IPS-NIHi11 (cell line): ENCODE data around the gene RABL3.
A peak's percentile ranks its signal among the peaks of the same experiment; 100 is the strongest.
"Not testable (repeated sequence)": the region's sequence is repeated elsewhere in the genome, so short reads cannot be mapped to it uniquely, and the experiment has no call there.

Experiments used
- DNase-seq: peaks from one replicate; pipeline ENCODE4 v3.0.0; 2012; ENCODE audit warnings: mixed read lengths, low spot score

Gene RABL3, protein sequence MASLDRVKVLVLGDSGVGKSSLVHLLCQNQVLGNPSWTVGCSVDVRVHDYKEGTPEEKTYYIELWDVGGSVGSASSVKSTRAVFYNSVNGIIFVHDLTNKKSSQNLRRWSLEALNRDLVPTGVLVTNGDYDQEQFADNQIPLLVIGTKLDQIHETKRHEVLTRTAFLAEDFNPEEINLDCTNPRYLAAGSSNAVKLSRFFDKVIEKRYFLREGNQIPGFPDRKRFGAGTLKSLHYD

DNA sequence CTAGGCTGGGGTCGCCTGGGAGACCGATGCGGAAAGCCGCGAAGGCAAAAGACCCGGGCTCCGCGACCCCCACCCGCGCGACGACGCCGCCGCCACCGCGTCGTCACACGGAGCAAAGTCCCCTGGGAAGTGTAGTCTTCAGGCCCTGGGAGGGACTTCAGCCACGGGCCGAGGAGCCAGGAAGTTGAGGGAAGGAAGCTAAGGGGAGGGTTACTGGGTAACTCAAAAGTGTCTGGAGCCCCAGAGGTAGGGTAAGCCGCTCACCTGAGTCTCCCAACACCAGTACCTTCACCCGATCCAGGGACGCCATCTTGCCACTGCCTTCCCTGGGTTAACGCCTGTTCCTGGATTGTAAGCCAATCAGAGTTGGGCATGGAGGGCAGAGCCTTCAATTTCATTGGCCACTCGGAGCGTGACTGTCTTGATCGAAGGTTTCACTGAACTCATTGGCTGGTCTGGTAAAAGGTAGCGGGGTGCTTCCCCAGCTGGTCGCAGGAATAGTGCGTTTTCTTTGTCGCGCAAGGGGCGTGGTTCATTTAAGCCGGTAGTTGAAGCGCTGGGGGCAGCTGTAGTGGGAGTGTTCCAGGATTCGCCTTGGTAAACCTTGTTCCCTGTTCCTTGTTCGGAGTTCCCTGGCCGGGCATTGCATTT, at the start of gene RABL3, which contains the start of gene GTF2E1:
Gene RABL3 (minus strand): TSS at position 319 of the 651 bp plus-strand sequence. CDS start 9 bp downstream, at position 310.
Gene GTF2E1 (plus strand): TSS at position 547 of the 651 bp plus-strand sequence. CDS start 7,809 bp downstream, outside the sequence.
- DNase-seq, result peak; percentile 98

DNA sequence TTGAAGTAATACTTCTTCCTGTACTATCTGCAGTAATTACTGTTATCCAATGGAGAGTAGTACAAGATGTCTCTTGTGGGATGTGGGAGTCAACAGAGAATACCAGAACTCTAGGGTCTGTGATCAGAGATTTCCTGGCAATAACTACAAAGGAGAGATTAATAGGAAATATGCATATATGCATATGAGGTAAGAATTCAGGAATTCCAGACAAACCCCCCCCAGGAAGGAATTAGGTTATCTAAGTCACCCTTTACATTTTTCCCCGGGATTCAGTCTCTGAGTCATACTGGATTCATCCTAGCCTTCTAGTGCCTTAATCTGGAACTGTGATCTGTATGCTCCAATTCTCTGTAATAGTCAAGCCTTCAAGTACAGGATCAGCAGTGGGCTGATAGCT, 49.6 kb upstream of the RABL3 start:
- DNase-seq, result no peak

DNA sequence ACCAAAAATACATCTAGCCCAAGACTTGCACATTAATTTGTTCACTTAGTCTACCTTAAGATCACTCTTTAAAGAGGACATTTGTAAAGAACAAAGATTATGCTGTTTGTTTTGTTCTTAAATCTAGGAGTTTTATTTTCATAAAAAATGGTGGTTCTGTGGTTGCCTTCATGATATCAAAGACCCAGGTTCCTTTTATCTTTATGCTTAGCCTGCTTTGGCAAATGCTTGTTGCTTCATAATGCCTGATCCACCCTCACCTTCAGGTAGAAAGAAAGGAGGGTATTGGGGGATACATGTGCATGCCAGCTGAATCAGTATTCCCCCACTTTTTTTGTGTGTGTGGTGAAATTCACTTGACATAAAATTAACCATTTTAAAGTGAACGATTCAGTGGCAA, 48.7 kb upstream of the RABL3 start:
- DNase-seq, result no peak

DNA sequence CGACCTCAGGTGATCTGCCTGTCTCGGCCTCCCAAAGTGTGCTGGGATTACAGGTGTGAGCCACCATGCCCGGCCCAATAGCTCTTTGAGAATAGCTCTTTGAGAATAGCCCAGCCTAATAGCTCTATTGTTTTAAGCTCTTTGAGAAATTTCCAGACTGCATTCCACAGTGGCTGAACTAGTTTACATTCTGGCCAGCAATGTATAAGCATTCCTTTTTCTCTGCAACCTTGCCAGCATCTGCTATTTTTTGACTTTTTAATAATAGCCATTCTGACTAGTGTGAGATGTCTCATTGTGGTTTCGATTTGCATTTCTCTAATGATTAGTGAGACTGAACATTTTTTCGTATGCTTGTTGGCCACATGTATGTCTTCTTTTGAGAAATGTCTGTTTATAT, 43.5 kb upstream of the RABL3 start:
- DNase-seq, result not testable (repeated sequence)

DNA sequence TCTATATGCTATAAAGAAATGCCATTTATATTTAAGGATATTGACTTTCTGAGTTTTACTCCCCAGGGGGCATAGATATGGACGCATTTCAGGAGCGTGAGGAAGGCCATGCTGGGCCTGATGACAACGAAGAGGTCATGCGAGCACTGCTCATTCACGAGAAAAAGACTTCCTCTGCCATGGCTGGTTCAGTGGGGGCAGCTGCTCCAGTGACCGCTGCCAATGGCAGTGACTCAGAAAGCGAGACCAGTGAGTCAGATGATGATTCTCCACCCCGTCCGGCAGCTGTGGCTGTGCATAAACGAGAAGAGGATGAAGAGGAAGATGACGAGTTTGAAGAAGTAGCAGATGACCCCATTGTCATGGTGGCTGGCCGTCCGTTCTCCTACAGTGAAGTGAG, 38.7 kb upstream of the RABL3 start:
- no peak for DNase-seq

DNA sequence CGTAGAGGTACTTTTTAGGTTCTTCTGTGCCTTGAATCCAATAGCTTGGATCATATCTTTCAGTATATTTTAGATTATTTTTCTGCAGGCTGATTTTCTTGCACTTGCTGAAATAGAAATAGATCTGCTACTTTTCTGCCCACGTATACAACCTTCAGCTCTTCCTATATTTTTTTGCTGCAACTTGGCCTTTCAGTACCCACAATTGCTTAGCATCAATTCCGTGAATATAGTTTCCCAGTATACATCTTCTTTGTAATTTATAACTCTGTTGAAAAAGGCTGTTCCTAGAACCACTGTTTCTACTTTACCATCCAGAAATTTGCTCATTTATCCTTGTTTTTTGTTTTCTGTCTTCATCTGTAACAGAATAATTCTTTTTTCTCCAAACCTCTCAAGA, 36.5 kb upstream of the RABL3 start:
- no peak for DNase-seq

DNA sequence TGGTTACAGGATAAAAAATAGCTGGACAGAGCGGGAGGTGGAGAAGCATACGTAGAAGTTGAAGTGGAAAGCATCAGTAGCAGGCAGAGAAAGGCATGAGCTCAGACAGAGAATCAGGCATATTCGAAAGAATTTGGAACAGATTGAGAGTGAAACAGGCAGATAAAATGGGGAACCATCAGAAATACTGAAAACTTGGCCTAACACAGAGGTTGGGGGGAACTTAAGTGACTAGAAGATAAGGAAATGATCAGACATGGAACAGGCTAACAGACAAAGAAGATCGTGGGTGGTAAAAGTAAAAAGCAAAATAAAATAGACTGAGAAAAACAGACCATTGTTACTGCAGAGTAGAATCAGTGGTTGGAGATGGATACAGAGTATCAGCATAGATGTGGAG, 33.1 kb upstream of the RABL3 start:
- DNase-seq, result no peak

DNA sequence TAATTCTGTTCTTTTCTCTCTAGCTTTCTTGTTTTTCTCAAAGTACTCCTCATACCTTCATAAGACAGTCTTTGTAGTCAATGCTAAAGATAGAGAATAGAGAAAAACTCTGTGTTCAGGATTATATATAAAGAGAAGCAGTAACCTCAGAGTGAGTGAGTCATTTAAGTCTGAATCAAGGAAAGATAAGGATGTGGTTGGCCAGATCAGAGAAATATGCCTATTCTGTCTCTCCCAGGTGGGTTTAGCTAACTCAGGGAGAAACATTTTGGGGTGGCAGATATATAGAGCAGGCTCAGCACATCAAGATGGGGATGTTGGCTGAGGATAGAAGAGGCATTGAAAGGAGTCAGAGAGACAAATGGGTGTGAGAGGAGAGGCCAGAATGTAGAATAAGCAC, 31.6 kb upstream of the RABL3 start:
- no peak for DNase-seq

DNA sequence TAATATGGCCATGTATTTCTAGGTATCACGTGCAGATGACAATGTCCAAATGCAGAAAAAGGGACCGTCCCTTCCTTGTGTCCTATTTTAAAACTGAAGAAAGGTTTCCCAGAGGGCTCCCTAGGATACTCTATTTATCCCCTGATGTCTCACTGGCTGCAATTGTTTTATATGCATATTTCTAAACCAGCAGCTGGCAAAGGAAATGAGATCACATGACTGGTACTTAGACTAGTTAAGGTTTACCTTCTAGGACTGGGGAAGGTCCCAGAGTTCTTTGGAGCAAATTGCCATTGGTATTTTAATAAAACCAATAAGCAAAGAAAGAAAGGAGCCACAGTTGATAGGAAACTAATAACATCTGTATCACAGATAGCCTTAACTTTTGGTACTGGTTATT, 29.8 kb upstream of the RABL3 start:
- DNase-seq, result no peak

DNA sequence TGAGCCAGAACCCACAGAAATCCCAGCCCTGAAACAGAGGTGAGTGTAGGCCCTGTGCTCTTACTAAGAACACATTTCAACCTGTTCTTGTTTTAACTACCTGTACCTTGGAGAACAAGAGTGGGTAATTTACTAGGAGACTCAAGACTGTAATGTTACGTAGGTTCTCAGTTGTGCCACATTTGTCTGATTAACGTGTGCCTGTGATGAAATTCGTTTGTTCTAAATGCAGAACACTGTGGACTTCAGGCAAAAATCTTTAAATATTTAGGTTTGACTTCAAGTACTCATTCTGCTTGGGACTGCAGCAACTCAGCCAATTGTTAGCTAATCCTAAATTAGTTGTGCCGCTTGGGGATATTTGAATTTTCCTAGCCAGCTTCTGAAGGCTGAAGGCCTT, 28.6 kb upstream of the RABL3 start:
- DNase-seq, result no peak

DNA sequence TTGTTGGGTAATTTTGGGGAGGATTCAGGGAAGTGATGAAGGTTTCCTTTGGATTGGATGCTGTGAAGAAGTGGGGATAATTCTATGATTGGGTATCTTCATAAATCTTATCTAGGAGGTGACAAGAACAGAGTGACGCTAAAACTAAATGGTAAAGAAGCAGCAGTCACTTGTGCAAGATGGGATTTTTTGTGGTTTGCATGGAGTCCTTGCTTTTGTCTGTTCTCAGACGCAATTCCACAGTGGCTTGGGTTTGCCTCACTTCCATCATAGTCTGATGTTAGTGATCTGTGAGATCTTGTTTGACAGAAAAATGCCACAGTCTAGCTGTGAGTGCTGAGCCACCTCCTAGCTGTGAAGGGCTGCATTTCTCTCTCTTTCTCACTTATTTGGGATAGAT, 27.1 kb upstream of the RABL3 start:
- no peak for DNase-seq

DNA sequence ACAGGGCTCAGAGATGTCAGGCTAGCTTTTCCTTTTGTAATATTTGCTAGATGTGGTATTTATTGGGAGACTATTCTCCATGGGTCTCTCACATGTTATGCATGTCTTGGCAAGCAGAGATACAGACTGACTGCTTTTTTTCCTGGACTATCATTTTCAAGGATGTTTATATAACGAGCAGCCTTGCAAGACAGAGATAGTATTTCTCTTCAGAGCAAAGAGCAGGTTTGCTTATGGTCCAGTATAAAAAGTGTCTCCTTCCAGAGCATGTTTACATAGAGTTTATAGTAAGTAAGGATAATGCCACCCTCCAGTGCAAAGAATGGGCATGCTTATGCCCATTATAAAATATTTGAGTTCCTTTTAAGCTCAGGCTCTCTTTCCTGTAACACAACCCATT, 24.8 kb upstream of the RABL3 start:
- no peak for DNase-seq

DNA sequence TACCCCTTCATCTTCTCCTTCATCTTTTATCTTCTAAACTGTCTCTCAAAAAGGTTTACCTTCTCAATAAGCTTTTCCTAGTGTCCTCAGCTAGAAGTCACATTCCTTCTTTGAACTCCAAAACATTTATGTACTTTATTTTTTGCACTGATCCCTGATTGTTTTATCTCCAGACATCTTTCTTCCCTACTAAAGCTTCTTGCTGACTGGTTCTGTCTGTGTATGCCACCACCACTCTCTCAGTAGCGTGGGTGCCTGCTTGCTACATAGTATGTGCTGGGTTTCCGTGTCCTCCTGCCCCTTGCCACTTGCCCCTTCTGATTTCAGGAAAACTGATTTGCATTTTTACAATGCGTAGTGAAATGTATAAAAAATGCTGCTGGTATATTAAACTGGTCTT, 24.3 kb upstream of the RABL3 start:
- no peak for DNase-seq

DNA sequence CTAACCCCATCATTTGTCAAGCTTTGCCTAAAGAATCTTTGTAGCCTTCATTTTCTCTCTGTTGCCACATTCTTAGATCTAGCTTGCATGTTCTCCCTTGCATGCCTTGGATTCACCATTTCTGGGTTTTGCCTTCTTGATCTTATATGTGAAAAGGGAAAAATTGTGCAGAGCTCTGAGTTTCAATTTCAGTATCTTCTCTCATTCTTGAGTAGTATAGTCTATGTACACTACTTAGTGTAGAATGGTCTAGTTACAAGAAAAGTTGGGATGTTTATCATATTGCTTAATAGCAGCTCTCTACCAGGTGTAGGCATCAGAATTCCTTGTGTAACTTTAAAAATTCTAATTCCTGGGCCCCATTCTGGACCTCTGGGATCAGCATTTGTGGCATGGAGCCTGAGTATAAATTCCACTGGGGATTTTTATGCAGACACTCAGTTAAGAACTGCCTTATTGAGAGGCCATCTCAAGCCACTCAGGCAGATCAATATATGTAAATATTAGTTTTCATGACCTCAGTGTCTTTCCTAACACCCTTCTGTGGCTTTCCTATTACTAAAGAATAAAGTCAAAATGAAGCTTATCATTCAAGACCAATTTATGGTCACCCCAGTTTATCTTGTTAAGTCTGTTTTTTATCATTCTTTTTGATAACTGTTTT, 23.6 kb upstream of the RABL3 start:
- DNase-seq, result no peak

DNA sequence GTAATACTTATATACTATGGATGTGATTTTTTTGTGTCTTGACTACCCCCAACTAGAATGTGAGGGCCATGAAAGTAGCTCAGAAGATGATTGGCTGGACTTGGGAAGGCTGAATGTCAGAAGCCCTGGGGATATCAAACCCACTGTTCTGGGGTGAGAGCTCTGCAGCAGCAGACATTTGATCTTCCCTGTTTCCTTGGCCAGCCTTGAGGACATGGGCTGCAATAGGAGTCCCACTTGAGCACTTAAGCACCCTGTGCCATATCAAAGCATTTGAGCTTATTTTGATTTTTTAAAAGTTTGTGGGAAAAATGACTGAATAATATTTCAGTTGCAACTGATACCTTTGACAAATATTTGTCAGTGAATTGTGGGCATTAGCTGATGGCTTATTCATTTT, 21.9 kb upstream of the RABL3 start:
- DNase-seq, result peak; percentile 41

DNA sequence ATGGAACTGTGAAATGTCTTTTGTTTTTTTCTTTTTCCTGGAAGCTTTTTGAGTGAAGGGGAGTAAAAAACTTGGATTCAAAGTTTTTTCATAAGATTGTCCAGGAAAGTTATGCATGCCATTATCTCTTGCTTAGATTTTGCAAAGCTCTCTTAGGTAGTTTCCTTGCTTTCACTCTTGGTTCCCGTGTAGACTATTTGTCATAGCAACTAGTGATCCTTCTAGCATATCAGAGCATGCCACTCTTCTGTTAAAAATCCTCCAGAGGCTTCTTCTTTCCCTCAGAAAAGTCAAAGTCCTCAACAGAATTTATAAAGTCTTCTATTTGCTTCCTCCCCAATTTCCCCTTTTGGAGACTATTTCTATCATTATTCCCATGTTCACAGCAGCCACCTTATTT, 21.3 kb upstream of the RABL3 start:
- no peak for DNase-seq

DNA sequence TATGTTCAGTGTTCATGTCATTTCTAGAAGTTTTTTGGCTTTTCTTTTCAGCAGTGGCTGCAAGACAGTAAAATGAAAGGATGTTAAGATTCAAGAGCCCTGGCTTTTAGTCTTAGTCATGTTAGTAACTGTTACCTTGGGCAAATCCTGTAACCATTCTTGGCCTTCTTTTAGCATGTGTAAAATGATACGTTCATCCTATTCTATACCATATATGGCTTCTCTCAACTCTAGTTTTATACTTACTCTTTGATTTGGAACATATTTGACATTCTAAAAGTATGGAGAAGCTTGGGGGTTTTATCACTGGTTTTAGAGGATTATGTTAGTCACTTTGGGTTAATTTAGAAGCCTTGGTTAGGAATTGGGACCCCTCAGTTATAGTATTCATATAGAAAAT, 20.3 kb upstream of the RABL3 start:
- no peak for DNase-seq

DNA sequence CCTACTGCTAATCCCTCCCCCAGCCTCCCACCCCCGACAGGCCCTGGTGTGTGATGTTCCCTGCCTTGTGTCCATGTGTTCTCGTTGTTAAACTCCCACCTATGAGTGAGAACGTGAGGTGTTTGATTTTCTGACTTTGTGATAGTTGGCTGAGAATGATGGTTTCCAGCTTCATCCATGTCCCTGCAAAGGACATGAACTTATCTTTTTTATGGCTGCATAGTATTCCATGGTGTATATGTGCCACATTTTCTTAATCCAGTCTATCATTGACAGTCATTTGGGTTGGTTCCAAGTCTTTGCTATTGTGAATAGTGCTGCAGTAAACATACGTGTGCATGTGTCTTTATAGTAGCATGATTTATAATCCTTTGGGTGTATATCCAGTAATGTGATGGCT, 16.2 kb upstream of the RABL3 start:
- DNase-seq, result not testable (repeated sequence)

DNA sequence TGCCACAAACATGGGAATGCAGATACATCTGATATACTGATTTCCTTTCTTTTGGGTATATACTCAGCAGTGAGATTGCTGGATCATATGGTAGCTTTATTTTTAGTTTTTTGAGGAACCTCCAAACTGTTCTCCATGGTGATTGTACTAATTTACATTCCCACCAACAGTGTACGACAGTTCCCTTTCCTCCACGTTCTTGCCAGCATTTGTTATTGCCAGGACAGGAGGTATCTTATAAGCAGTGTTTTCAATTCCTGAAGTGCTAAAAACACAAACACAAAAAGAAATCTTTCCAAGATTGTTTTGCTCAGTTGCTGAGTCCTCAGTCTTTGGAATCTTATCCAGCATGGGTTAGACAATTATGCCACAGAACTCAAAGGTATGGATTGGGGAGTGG, 13.7 kb upstream of the RABL3 start:
- DNase-seq, result no peak

DNA sequence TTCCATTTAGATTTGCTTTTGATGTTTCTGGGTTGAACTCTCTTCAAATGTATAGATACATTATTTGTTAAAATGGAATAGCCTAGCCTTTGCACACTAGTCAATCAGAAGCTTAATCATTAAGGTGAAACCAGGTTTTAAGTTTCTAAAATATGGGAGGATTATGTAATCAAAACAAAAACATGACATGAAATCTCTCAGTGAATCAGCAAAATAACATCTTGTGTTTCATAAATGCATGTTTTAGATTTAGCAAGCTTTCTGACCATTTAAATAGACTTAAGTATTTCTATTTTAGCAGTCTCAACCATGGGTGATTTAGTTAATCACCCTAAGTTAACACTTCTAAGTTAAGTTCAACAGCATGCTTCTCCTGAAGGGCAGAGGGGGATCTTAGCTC, 11.5 kb upstream of the RABL3 start:
- no peak for DNase-seq

DNA sequence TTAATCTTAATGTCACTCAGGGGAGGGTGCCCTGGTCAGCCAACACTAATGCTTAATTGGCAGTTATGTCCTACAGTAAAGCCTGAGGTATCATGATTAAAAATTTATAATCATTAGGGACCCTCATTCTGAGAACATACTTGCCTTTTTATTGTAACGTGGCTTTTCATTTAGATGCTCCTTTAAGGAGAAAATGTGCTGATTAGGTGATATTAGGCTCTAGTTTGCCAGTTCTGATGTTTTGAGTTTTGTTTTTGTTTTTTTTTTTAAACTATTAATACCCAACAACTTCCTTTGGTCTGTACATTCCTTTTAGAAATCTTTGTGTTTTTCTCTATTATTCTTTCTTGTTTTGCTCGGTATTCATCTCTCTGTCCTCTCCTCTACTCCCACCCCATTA, 10.5 kb upstream of the RABL3 start:
- no peak for DNase-seq

DNA sequence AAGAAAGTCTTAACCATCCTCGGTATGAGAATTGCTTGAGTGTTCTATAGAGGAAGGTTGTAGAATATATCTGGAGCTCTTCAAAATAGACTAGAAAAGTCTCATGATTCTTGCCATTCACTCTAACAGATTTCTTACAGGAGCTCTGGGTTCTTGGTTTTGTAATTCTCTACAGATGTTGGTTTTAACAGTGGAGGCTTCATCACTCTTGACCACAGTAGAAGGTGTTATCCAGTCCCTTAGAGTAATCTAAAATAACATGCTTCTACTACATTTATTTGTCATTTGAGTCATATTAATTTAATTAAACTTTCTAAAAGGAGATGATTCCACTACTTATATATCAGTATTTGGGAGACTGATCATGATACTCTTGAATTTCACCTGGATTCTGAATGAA, 9.9 kb upstream of the RABL3 start:
- no peak for DNase-seq

DNA sequence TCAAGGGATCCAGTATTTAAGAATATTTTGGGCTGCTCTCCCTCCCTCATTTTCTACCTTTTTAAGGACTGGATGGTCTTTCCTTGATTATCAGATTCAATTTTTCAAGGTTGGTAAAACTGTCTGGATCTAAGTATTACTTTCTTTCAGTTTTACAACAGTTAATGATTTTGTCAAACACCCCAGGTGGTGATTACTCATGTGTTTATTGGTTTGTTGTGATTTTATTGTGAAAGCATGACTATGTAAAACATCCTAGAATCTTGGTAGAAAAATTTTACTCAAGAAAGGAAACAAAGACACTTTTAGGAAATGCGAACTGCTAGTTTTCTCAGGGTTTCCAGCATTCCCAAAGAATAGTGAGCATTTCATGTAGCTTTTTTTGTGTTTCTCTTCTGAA, 7.5 kb upstream of the RABL3 start:
- no peak for DNase-seq

DNA sequence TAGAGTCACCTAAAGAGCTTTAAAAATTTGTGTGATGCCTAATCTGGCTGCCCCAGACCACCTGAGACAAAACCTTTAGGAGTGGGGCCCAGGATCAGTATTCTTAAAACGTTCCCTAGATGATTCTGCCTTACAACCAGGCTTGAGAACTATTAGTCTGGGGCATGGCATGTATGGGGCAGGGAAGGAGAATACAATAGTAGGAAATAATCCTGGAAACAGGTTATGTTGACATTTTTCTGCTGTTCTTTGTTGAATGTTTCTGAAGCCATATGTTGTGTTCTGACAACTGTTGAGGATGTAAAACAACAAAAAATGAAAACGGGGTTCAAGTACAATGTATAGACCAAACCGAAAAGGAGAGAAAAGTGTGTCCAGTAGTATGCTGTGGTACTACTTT, 3.1 kb upstream of the RABL3 start:
- no peak for DNase-seq
